GM18951 (cell line): ENCODE measurements around the gene PHC2.
"Not testable (repeated sequence)": the region's sequence is repeated elsewhere in the genome, so short reads cannot be mapped to it uniquely, and the experiment has no call there.

Experiments
- POLR2A ChIP-seq: IDR thresholded peaks from 4 replicates; pipeline ENCODE4 v1.6.1; 2011; ENCODE audit warnings: mild to moderate bottlenecking; ENCODE audit not compliant: insufficient read length, insufficient read depth; ENCODE audit errors: extremely low read depth
- in situ Hi-C: fragments of 300-500 bp; cut with MboI; formaldehyde crosslinking; loops from one replicate; pipeline ENCODE4 v1.12.0; 2022; ENCODE audit warnings: low sequenced_read_pairs, mixed read lengths, inconsistent platforms; ENCODE audit not compliant: unreplicated experiment

PHC2 gene

DNA sequence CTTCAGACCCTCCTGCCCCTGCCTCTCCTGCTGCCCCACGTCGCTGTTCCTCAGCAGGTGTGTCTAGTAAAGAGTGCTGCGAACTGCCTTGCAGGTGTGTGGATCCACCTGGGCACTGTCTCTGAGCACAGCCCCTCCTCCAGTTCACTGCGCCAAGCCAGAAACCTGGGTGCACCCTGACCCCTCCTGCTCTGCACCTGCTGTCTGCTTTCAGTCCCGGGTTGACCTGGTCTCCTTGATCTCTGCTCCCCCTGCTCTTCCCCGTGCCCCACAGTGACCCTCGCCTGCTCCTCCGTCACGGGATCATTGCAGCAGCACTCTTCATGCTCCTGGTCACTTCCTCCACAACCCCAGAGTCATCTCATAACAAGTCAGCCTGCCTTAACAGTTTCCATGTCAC lies 116.5 kb downstream of the PHC2 start:
- no peak for TF ChIP-seq POLR2A
- in situ Hi-C loops, result no loop called here

DNA sequence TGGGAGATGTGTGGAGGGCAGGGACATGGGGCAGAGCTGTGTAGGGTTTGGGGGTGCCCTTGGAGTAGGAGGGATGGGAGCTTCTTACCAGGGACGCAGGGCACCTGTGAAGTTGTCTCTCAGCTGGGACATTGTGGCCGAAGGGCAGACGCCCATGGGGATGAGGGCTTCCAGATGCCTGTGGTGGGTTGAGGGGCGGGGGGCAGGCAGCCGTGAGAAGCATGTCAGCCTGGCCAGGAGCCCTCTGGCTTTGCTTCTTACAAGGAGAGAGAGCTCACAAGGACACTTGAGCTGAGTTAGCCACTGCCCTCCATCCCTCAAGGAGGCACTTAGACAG lies 118.5 kb downstream of the PHC2 start:
- in situ Hi-C loops, result no loop called here
- no peak for TF ChIP-seq POLR2A

- in situ Hi-C loops, result no loop called here
Measured at GRCh38 chr1:33311706-33312412, 119.0 kb downstream of the PHC2 start.

GRCh38 chr1:33310702-33311101 lies 120.2 kb downstream of the PHC2 start:
- in situ Hi-C loops, result no loop called here
- TF ChIP-seq POLR2A, result no peak

More at GRCh38 chr1:33311706-33312412, 119.0 kb downstream of the PHC2 start:
- TF ChIP-seq POLR2A, result no peak

- in situ Hi-C loops, result not testable (repeated sequence)
Measured at GRCh38 chr1:33309351-33309750, 121.5 kb downstream of the PHC2 start.

DNA sequence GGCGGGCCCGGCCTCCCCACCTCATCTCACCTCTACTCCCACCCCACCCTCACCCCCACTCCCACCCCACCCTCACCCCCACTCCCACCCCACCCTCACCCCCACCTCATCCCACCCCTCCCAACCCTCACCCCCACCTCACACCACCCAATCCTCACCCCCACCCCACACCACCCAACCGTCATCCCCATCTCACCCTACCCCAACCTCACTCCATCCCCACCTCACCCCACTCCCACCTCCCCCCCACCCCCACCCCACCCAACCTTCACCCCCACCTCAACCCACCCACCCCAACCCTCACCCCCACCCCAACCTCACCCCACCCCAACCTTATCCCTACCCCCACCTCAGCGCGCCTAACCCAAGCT lies 123.4 kb downstream of the PHC2 start:
- TF ChIP-seq POLR2A, result no peak
- in situ Hi-C loops, result no loop called here

- in situ Hi-C loops, result no loop called here
- TF ChIP-seq POLR2A, result no peak
Measured at GRCh38 chr1:33306653-33307493, 124.0 kb downstream of the PHC2 start.

DNA sequence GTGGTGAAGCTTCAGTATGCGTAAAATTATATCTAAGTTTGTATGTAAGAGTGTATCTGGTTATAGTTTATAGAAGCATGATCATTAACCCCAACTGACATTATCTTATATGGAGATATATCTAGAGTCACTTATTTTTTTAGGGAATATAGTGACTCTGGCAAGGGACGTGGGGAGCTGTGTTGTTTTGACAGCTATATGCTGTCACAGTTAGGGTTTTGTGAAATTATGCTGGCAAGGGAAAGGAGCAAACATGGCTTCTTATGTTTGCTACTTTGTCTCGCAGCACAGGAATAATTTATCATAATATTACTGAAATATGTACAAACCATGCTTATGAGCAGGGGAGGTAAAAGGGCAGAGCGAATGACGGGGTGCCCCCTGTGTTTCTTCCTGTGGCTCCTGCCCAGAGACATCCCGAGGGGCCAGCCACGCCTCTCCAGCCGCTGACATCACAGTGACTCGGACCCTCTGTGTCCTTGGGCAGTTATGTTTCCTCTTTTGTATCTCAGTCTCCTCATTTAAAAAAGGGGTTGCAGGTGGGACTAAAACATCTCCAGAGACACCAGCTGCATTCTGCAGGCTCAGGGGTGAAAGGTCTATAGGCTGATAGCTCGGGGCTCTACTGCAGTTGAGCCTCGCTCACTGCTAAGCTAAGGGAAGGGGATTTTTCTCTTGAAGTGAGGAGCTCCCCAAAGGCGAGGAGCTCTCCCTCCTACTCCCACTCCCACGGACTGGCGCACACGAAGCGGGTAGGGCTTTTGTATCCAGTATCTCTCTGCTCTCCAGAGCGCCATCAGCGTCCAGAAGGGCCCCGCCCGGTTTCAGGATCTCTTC lies 124.9 kb downstream of the PHC2 start:
- no peak for TF ChIP-seq POLR2A
- in situ Hi-C loops, result no loop called here

- in situ Hi-C loops, result no loop called here
- TF ChIP-seq POLR2A, result no peak
Measured at GRCh38 chr1:33305016-33305415, 125.9 kb downstream of the PHC2 start.

GRCh38 chr1:33302325-33302724 lies 128.6 kb downstream of the PHC2 start:
- in situ Hi-C loops, result no loop called here
- TF ChIP-seq POLR2A, result no peak

DNA sequence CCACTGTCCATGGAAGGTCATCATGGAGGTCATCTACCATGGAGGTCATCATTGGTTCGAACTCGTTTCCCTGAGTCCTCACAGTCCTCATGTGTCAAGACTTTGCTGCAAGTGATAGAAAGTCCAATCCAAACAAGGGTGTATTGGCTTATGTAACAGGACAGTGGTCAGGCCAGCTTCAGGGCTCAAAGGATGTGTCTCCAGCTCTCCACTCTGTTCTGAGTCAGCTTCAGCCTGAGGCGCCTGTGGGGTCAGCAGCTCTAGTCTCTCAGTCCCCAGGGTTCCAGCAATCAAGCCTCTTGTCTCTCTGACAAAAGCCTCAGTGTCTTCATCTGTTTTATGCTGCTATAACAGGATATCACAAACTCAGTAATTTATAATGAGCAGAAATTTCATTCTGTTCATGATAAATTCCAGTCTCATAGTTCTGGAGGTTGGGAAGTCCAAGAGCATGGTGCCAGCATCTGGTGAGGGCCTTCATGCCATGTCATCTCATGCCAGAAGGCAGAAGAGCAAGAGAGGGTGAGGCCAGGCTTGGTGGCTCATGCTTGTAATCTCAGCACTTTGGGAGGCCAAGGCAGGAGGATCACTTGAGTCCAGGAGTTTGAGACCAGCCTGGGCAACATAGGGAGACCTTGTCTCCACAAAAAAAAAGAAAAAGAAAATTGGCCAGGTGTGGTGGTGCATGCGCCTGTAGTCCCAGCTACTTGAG lies 129.5 kb downstream of the PHC2 start:
- in situ Hi-C loops, result no loop called here
- TF ChIP-seq POLR2A, result no peak

DNA sequence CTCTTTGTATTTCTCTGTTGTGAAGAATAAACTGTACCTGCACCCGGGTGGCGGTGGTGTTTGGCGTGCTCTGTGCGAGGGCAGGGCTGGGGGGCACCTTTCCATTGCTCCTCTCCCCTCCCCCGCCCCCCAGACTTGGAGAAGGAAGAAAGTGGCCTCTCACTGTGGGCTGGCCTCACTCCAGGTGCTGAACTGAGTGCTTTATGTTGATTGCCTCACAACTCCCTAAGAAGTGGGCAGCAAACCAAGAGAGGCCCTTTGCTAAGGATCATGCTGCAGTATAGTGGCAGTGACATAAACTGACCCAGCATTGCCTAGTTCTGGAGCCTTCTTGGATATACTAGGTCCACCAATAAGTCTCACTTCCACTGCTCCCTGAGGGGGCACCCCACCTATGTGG lies 130.2 kb downstream of the PHC2 start:
- no peak for TF ChIP-seq POLR2A
- in situ Hi-C loops, result no loop called here

DNA sequence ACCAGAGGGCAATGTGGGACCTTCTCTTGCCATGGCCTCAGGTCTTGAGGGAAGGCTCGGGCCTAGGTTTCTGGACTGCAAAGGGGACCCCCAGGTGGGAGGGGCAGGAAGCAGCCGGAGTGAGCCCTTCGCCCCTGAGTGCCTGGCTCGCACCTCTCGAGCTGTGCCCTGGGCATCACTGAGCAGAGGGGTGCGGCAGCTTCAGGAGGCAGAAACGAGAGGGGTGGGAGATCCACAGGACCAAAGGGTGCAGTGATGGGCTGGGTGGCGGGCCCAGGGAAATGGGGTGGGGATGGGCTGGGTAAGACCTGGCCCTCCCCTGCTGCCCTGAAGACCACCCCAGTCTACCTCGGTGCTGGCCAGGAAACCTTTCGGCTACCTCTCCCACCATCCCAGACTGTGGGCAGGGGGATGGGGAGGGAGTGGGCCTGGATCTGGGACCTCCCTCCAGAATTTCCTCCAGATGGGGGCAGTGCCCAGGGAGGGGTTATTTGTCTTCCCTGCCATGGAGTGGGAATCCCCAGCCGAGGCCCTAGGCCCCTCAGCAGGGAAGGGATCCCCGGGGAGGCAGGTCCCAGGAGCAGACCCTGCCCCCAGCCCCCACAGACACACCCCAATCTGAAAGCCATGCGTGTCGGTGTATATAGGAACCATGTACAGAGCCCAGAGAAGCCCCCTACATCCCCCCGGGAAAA lies 131.3 kb downstream of the PHC2 start:
- in situ Hi-C loops, result loop anchor here (10.0 kb wide), 1 partner anchor 165 kb away; no protein-coding TSS in a partner anchor
- TF ChIP-seq POLR2A, result no peak
